K562 (cell line): ENCODE data around the gene KIF24. TPM values are rescaled to one million over a fixed set of nuclear protein-coding genes. Genes with fewer than 3 reads are reported as not detected.

Experiments used
- ATAC-seq: fragments of 200-7000 bp; cut with Tn5 transposase; 3 replicates; pipeline ENCODE4 v1.9.1; 2020; ENCODE audit warnings: moderate library complexity
- BruUV-seq: library from RNA; stranded (reverse); fragments of 400-500 nt; replicated peaks from 2 replicates; lab custom pipeline; 2021; lab: Mats Ljungman, UMichigan
- CTCF ChIA-PET: fragments of 300-600 bp; formaldehyde crosslinking; extraction: SDS; loops from one replicate; lab custom pipeline; 2021; ENCODE audit warnings: low intra/inter-chr PET ratio; lab: Yijun Ruan, JAX
- POLR2A ChIA-PET: fragments of 300-600, 350-650 bp; sonication (Branson Sonifier 250); formaldehyde crosslinking; extraction: SDS; loops from one replicate; lab custom pipeline; 2021; ENCODE audit warnings: antibody characterized with exemption, inconsistent platforms; lab: Yijun Ruan, JAX
- DNase-seq, 4 experiments: peaks; one replicate each; pipeline versions ENCODE4 v3.0.0 to v3.0.0-alpha.2; 2011 to 2018; ENCODE audit warnings: low spot score in 3 of 4, mixed read lengths in 3 of 4; ENCODE audit errors: extremely low read depth in 1 of 4
- FAIRE-seq: peaks from 2 replicates; lab custom pipeline; 2011; peaks lifted over from hg19 to GRCh38; lab: Jason Lieb, UNC
- H2AFZ ChIP-seq: 2 replicates; pipeline ENCODE4 v1.6.0; 2011; ENCODE audit warnings: low read depth, low read length, control low read depth, inconsistent platforms
- H3K27ac ChIP-seq: fragments of 200-600 bp; 3 replicates; pipeline ENCODE4 v1.8.0; 2011; ENCODE audit warnings: low read depth, mild to moderate bottlenecking, control low read depth, inconsistent platforms, low read length, moderate library complexity, mixed read lengths; ENCODE audit errors: extremely low read depth
- H3K27me3 ChIP-seq, 2 experiments: fragments of 300-600 bp in 1 of 2; 2 replicates in 1 of 2; 3 replicates in 1 of 2; pipeline versions ENCODE4 v1.6.0 to v1.8.0; 2011; ENCODE audit warnings: inconsistent platforms in 2 of 2, low read length in 2 of 2, mild to moderate bottlenecking in 1 of 2, mixed read lengths in 1 of 2, moderate library complexity in 1 of 2; ENCODE audit not compliant: control insufficient read depth in 2 of 2, insufficient read depth in 2 of 2
- H3K36me3 ChIP-seq: fragments of 300-600 bp; 3 replicates; pipeline ENCODE4 v1.8.0; 2011; ENCODE audit warnings: mild to moderate bottlenecking, low read length, inconsistent platforms; ENCODE audit not compliant: control insufficient read depth, insufficient read depth
- H3K4me1 ChIP-seq, 2 experiments: fragments of 200-600 bp in 1 of 2; replicated peaks in 1 of 2; 2 replicates in 1 of 2; 3 replicates in 1 of 2; pipeline versions ENCODE4 v1.5.1 to v1.8.0; 2011; ENCODE audit warnings: inconsistent platforms in 2 of 2, low read length in 2 of 2, mild to moderate bottlenecking in 1 of 2, mixed read lengths in 1 of 2, moderate library complexity in 1 of 2; ENCODE audit not compliant: control insufficient read depth in 2 of 2, insufficient read depth in 2 of 2
- H3K4me2 ChIP-seq: 2 replicates; pipeline ENCODE4 v1.6.1; 2011; ENCODE audit warnings: low read length, control low read depth, inconsistent platforms, mixed read lengths; ENCODE audit not compliant: insufficient read depth
- H3K4me3 ChIP-seq: fragments of 200-600 bp; sonication (generic), shearing (Covaris generic); 2 replicates; pipeline ENCODE4 v1.5.1; 2016; ENCODE audit warnings: control low read depth, inconsistent platforms
- H3K79me2 ChIP-seq: fragments of 200-600 bp; 3 replicates; pipeline ENCODE4 v1.8.0; 2011; ENCODE audit warnings: low read length, inconsistent platforms; ENCODE audit not compliant: control insufficient read depth, insufficient read depth
- H3K9ac ChIP-seq, 2 experiments: 2 replicates each; pipeline versions ENCODE4 v1.6.0 to v1.6.1; 2011; ENCODE audit warnings: low read depth in 2 of 2, low read length in 2 of 2, control low read depth in 1 of 2, inconsistent platforms in 1 of 2, mild to moderate bottlenecking in 1 of 2, mixed read lengths in 1 of 2; ENCODE audit not compliant: insufficient read depth in 1 of 2
- H3K9me1 ChIP-seq: one replicate; pipeline ENCODE4 v1.6.0; 2011; ENCODE audit warnings: inconsistent platforms, mild to moderate bottlenecking, low read length, moderate library complexity; ENCODE audit not compliant: control insufficient read depth, insufficient read depth
- H3K9me3 ChIP-seq: replicated peaks from 2 replicates; pipeline ENCODE4 v1.5.1; 2011; ENCODE audit warnings: low read depth, low read length, inconsistent platforms; ENCODE audit not compliant: control insufficient read depth, insufficient read depth
- H4K20me1 ChIP-seq: replicated peaks from 2 replicates; pipeline ENCODE4 v1.6.1; 2011; ENCODE audit warnings: low read length, inconsistent platforms, mixed read lengths; ENCODE audit not compliant: control insufficient read depth, insufficient read depth
- FOS ChIP-seq: IDR thresholded peaks from 3 replicates; pipeline ENCODE4 v1.6.1; 2011; ENCODE audit not compliant: insufficient read length; ENCODE audit errors: extremely low read depth
- IFI16 ChIP-seq: fragments of 250-450 bp; sonication (Bioruptor Pico); IDR thresholded peaks from 2 replicates; pipeline ENCODE4 v2.1.2; 2022; ENCODE audit warnings: mild to moderate bottlenecking, inconsistent platforms
- ZNF551 ChIP-seq: fragments of 250-450 bp; sonication (Bioruptor Pico); IDR thresholded peaks from 2 replicates; pipeline ENCODE4 v1.5.0; 2021; ENCODE audit warnings: mild to moderate bottlenecking, moderate library complexity
- ZNF764 ChIP-seq: fragments of 250-450 bp; sonication (Bioruptor Pico); IDR thresholded peaks from 2 replicates; pipeline ENCODE4 v1.4.0; 2020; ENCODE audit warnings: low read depth, mild to moderate bottlenecking, moderate library complexity
- ZNF785 ChIP-seq: fragments of 250-450 bp; sonication (Bioruptor Pico); IDR thresholded peaks from 2 replicates; pipeline ENCODE4 v1.4.0; 2020; ENCODE audit warnings: mild to moderate bottlenecking
- in situ Hi-C: fragments of 300-500 bp; cut with MboI; formaldehyde crosslinking; loops from 4 replicates; pipeline ENCODE4 v1.15.0; 2018; ENCODE audit warnings: inconsistent platforms, mixed read lengths
- intact Hi-C: fragments of 100-400 bp; cut with micrococcal nuclease; formaldehyde crosslinking; loops from 2 replicates; pipeline ENCODE4 v1.14.2; 2022
- polyA plus RNA-seq, 8 experiments: library from polyadenylated mRNA; depleted of rRNA in 4 of 8; stranded (reverse) in 5 of 8; unstranded in 3 of 8; fragments of >200 nt; fragmentation: Nextera tagmentation in 2 of 8; fragmentation: Illumina TruSeq in 1 of 8; extraction: Ambion mirVana in 2 of 8; extraction: Trizol in 1 of 8; gene quantifications; 2 replicates each; pipeline versions ENCODE4 v1.2.1 to v1.2.3, GENCODE V29; 2011 to 2014; ENCODE audit warnings: inconsistent platforms in 1 of 8, missing spikeins in 1 of 8
- total RNA-seq, 7 experiments: library from RNA; depleted of rRNA in 6 of 7; stranded (reverse); fragments of >200 nt in 6 of 7; fragmentation: Illumina TruSeq in 2 of 7; extraction: Trizol in 2 of 7; gene quantifications; 2 replicates each; pipeline versions ENCODE4 v1.2.1 to v1.2.3, GENCODE V29; 2011 to 2021; ENCODE audit warnings: low replicate concordance in 1 of 7
- TF ChIP-seq, protein P1 (sequence below): IDR thresholded peaks from 2 replicates; pipeline ENCODE4 v1.6.1; 2014; ENCODE audit warnings: antibody characterized with exemption
- TF ChIP-seq, protein P2 (sequence below): fragments of 450-650 bp; IDR thresholded peaks from 2 replicates; pipeline ENCODE4 v1.7.1; 2018; ENCODE audit warnings: mild to moderate bottlenecking, low read depth; ENCODE audit not compliant: partially characterized antibody
- TF ChIP-seq, protein P3 (sequence below): sonication (generic); formaldehyde crosslinking; IDR thresholded peaks from 2 replicates; pipeline ENCODE4 v1.8.1; 2022; ENCODE audit warnings: missing genetic modification reagents
- TF ChIP-seq, protein P4 (sequence below): fragments of 250-450 bp; sonication (Bioruptor Pico); IDR thresholded peaks from 2 replicates; pipeline ENCODE4 v1.9.0; 2021; ENCODE audit warnings: mild to moderate bottlenecking, inconsistent platforms

Gene KIF24
- total and polyA plus RNA-seq, 9 of the 15 experiments (the other 6 are each of a cell fraction or from before 2014, with no cell fraction given), result 0.63 to 5.8 (median 4.4) TPM

DNA sequence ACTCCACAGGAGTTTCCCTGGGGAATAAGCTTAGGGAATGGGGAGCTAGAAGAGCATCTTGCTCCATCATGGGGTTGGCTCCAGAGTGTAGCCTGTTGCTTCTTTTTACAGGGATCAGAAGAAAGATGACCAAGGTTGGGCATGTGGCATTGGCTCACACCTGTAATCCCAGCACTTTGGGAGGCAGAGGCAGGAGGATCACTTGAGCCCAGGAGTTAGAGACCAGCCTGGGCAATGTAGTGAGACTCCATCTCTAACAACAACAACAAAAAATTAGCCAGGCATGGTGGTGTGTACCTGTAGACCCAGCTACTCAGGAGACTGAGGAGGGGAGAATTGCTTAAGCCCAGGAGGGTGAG, 18.7 kb upstream of the KIF24 start:
- no peak overlapping the region for H3K4me3 ChIP-seq
- H3K27ac ChIP-seq, result no peak overlapping the region
- no peaks in the 10 kb centered on the region for H3K9me1 ChIP-seq
- no peaks in the 10 kb centered on the region for H3K9me3 ChIP-seq
- no peaks in the 10 kb centered on the region for H3K27me3 ChIP-seq
- in situ Hi-C loops, result no loop called here
- CTCF ChIA-PET, result no interaction called here
- H3K79me2 ChIP-seq, result no peaks in the 10 kb centered on the region
- no peaks in the 10 kb centered on the region; the same call in 2 of the 3 replicates for H3K36me3 ChIP-seq
- no peak overlapping the region for H3K4me2 ChIP-seq
- H3K9ac ChIP-seq, result no peak overlapping the region
- POLR2A ChIA-PET, result interaction anchor here (0.6 kb wide), 1 partner anchor 9 kb away, joined by 3 read pairs; no protein-coding TSS in a partner anchor
- DNase-seq, result no peak
- TF ChIP-seq ZNF785 (CRISPR knock-in tag), result no peak
- TF ChIP-seq FOS, result no peak
- no peak for TF ChIP-seq IFI16
- TF ChIP-seq, protein P1, sequence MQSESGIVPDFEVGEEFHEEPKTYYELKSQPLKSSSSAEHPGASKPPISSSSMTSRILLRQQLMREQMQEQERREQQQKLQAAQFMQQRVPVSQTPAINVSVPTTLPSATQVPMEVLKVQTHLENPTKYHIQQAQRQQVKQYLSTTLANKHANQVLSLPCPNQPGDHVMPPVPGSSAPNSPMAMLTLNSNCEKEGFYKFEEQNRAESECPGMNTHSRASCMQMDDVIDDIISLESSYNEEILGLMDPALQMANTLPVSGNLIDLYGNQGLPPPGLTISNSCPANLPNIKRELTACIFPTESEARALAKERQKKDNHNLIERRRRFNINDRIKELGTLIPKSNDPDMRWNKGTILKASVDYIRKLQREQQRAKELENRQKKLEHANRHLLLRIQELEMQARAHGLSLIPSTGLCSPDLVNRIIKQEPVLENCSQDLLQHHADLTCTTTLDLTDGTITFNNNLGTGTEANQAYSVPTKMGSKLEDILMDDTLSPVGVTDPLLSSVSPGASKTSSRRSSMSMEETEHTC, result no peak
- no peak for TF ChIP-seq ZNF551 (CRISPR knock-in tag)
- TF ChIP-seq, protein P2, sequence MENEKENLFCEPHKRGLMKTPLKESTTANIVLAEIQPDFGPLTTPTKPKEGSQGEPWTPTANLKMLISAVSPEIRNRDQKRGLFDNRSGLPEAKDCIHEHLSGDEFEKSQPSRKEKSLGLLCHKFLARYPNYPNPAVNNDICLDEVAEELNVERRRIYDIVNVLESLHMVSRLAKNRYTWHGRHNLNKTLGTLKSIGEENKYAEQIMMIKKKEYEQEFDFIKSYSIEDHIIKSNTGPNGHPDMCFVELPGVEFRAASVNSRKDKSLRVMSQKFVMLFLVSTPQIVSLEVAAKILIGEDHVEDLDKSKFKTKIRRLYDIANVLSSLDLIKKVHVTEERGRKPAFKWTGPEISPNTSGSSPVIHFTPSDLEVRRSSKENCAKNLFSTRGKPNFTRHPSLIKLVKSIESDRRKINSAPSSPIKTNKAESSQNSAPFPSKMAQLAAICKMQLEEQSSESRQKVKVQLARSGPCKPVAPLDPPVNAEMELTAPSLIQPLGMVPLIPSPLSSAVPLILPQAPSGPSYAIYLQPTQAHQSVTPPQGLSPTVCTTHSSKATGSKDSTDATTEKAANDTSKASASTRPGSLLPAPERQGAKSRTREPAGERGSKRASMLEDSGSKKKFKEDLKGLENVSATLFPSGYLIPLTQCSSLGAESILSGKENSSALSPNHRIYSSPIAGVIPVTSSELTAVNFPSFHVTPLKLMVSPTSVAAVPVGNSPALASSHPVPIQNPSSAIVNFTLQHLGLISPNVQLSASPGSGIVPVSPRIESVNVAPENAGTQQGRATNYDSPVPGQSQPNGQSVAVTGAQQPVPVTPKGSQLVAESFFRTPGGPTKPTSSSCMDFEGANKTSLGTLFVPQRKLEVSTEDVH, result no peak
- no peak for TF ChIP-seq ZNF764 (CRISPR knock-in tag)
- TF ChIP-seq, protein P3, sequence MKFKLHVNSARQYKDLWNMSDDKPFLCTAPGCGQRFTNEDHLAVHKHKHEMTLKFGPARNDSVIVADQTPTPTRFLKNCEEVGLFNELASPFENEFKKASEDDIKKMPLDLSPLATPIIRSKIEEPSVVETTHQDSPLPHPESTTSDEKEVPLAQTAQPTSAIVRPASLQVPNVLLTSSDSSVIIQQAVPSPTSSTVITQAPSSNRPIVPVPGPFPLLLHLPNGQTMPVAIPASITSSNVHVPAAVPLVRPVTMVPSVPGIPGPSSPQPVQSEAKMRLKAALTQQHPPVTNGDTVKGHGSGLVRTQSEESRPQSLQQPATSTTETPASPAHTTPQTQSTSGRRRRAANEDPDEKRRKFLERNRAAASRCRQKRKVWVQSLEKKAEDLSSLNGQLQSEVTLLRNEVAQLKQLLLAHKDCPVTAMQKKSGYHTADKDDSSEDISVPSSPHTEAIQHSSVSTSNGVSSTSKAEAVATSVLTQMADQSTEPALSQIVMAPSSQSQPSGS (CRISPR knock-in tag), result no peak
- TF ChIP-seq, protein P4, sequence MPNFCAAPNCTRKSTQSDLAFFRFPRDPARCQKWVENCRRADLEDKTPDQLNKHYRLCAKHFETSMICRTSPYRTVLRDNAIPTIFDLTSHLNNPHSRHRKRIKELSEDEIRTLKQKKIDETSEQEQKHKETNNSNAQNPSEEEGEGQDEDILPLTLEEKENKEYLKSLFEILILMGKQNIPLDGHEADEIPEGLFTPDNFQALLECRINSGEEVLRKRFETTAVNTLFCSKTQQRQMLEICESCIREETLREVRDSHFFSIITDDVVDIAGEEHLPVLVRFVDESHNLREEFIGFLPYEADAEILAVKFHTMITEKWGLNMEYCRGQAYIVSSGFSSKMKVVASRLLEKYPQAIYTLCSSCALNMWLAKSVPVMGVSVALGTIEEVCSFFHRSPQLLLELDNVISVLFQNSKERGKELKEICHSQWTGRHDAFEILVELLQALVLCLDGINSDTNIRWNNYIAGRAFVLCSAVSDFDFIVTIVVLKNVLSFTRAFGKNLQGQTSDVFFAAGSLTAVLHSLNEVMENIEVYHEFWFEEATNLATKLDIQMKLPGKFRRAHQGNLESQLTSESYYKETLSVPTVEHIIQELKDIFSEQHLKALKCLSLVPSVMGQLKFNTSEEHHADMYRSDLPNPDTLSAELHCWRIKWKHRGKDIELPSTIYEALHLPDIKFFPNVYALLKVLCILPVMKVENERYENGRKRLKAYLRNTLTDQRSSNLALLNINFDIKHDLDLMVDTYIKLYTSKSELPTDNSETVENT (CRISPR knock-in tag), result no peak
- no peaks in the 10 kb centered on the region for H3K4me1 ChIP-seq
- FAIRE-seq, result no peak
- no peak for ATAC-seq
- no TSS peak for BruUV-seq
- H2AFZ ChIP-seq, result no peak overlapping the region
- H4K20me1 ChIP-seq, result no peaks in the 10 kb centered on the region
- intact Hi-C loops, result no loop called here
